ENCODE measurements around the gene KRT5.

KRT5 gene

GRCh38 chr12:52519826-52520662, at the start of gene KRT5:
Gene KRT5 (minus strand): TSS chr12:52520394. CDS start chr12:52520296, 98 bp downstream.
- in situ Hi-C loops (cut with MboI; ENCODE audit: low sequenced_read_pairs): no loop called here

- in situ Hi-C loops (cut with MboI; ENCODE audit: low sequenced_read_pairs): no loop called here
Measured at GRCh38 chr12:52568111-52568510, 47.9 kb upstream of the KRT5 start.

- in situ Hi-C loops (cut with MboI; ENCODE audit: low sequenced_read_pairs): no loop called here
Measured at GRCh38 chr12:52566847-52567291, 46.7 kb upstream of the KRT5 start.

- in situ Hi-C loops (cut with MboI; ENCODE audit: low sequenced_read_pairs): no loop called here
Measured at GRCh38 chr12:52564582-52564981, 44.4 kb upstream of the KRT5 start.

- in situ Hi-C loops (cut with MboI; ENCODE audit: low sequenced_read_pairs): no loop called here
Measured at GRCh38 chr12:52561880-52562449, 41.8 kb upstream of the KRT5 start.

GRCh38 chr12:52559979-52560378, 39.8 kb upstream of the KRT5 start:
- in situ Hi-C loops (cut with MboI; ENCODE audit: low sequenced_read_pairs): no loop called here

- in situ Hi-C loops (cut with MboI; ENCODE audit: low sequenced_read_pairs): no loop called here
Measured at GRCh38 chr12:52558781-52559445, 38.7 kb upstream of the KRT5 start.

GRCh38 chr12:52557476-52557875, 37.3 kb upstream of the KRT5 start:
- in situ Hi-C loops (cut with MboI; ENCODE audit: low sequenced_read_pairs): no loop called here

- in situ Hi-C loops (cut with MboI; ENCODE audit: low sequenced_read_pairs): no loop called here
Measured at GRCh38 chr12:52555577-52555976, 35.4 kb upstream of the KRT5 start.

GRCh38 chr12:52552681-52553195, 32.5 kb upstream of the KRT5 start, which contains the start of gene KRT71:
Gene KRT71 (minus strand): TSS chr12:52553145. CDS start chr12:52553077, 68 bp downstream.
- in situ Hi-C loops (cut with MboI; ENCODE audit: low sequenced_read_pairs): no loop called here

- in situ Hi-C loops (cut with MboI; ENCODE audit: low sequenced_read_pairs): no loop called here
Measured at GRCh38 chr12:52552055-52552454, 31.9 kb upstream of the KRT5 start.

GRCh38 chr12:52551216-52551865, 31.1 kb upstream of the KRT5 start:
- in situ Hi-C loops (cut with MboI; ENCODE audit: low sequenced_read_pairs): no loop called here

GRCh38 chr12:52546126-52546525, 25.9 kb upstream of the KRT5 start:
- in situ Hi-C loops (cut with MboI; ENCODE audit: low sequenced_read_pairs): no loop called here

GRCh38 chr12:52543985-52544883, 24.0 kb upstream of the KRT5 start:
- in situ Hi-C loops (cut with MboI; ENCODE audit: low sequenced_read_pairs): no loop called here

GRCh38 chr12:52542785-52543318, 22.7 kb upstream of the KRT5 start:
- in situ Hi-C loops (cut with MboI; ENCODE audit: low sequenced_read_pairs): no loop called here

GRCh38 chr12:52542157-52542556, 22.0 kb upstream of the KRT5 start:
- in situ Hi-C loops (cut with MboI; ENCODE audit: low sequenced_read_pairs): no loop called here

- in situ Hi-C loops (cut with MboI; ENCODE audit: low sequenced_read_pairs): no loop called here
Measured at GRCh38 chr12:52541709-52542108, 21.5 kb upstream of the KRT5 start.

GRCh38 chr12:52540531-52540930, 20.3 kb upstream of the KRT5 start:
- in situ Hi-C loops (cut with MboI; ENCODE audit: low sequenced_read_pairs): no loop called here

- in situ Hi-C loops (cut with MboI; ENCODE audit: low sequenced_read_pairs): no loop called here
Measured at GRCh38 chr12:52539821-52540173, 19.6 kb upstream of the KRT5 start.
